SK-N-MC (cell line): Measurements from ENCODE around the gene SHISA3.

Experiments
- DNase-seq: peaks from one replicate; pipeline ENCODE4 v3.0.0-alpha.2; 2011; ENCODE audit warnings: low read depth, low spot score
- H3K27ac ChIP-seq: fragments of 200-600 bp; sonication (generic); 2 replicates; pipeline ENCODE4 v1.5.1; 2016; ENCODE audit warnings: mixed run types
- H3K36me3 ChIP-seq: fragments of 200-600 bp; sonication (generic); 2 replicates; pipeline ENCODE4 v1.6.1; 2017; ENCODE audit warnings: antibody characterized with exemption, low read length, mixed read lengths; ENCODE audit not compliant: insufficient read depth
- H3K4me3 ChIP-seq: fragments of 200-600 bp; sonication (generic); 2 replicates; pipeline ENCODE4 v1.5.1; 2016
- H3K9ac ChIP-seq: fragments of 200-600 bp; sonication (generic); 2 replicates; pipeline ENCODE4 v1.8.0; 2017; ENCODE audit warnings: mixed run types, mixed read lengths; ENCODE audit not compliant: insufficient read length
- H3K9me3 ChIP-seq: fragments of 200-600 bp; sonication (generic); 2 replicates; pipeline ENCODE4 v1.6.1; 2017; ENCODE audit warnings: low read depth, mild to moderate bottlenecking, antibody characterized with exemption, low read length, moderate library complexity, mixed read lengths
- EZH2 ChIP-seq: fragments of 200-600 bp; sonication (generic); IDR thresholded peaks from one replicate; pipeline ENCODE4 v1.6.1; 2017; ENCODE audit warnings: antibody characterized with exemption
- FOXP2 ChIP-seq: optimal IDR thresholded peaks from 2 replicates; pipeline ENCODE3; 2011; ENCODE audit warnings: mild to moderate bottlenecking, moderate library complexity; ENCODE audit not compliant: insufficient read depth; ENCODE audit errors: extremely low read length, control extremely low read depth
- POLR2AphosphoS5 ChIP-seq: IDR thresholded peaks from 2 replicates; pipeline ENCODE4 v1.6.1; 2012; ENCODE audit warnings: mild to moderate bottlenecking, low read depth, low read length, borderline replicate concordance

Gene SHISA3

GRCh38 chr4:42446823-42447222 is 49.5 kb downstream of the SHISA3 start:
- no peak overlapping the region for H3K4me3 ChIP-seq
- no peak for DNase-seq
- H3K36me3 ChIP-seq = no peaks in the 10 kb centered on the region
- TF ChIP-seq FOXP2 (no peak), POLR2AphosphoS5 (no peak), EZH2 (no peak)
- no peaks in the 10 kb centered on the region for H3K9me3 ChIP-seq
- H3K27ac ChIP-seq = no peak overlapping the region
- H3K9ac ChIP-seq = no peak overlapping the region
